ENCODE results near the gene ADARB1.

DNA sequence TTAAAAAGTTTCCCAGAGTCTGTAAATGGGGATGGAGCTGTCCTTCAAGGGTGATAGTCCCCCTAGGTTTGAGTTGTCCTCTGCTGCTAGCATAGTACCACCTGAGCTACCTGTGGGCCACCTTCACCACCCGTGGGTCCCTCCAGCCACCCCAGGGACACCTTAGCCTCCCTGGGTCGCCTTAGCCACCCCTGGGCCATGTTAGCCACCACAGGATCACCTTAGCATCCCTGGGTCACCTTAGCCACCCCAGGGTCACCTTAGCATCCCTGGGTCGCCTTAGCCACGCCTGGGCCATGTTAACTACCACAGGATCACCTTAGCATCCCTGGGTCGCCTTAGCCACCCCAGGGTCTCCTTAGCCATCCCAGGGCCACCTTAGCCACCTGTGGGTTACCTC, 67.1 kb downstream of the ADARB1 start:
- TF ChIP-seq, protein P1, sequence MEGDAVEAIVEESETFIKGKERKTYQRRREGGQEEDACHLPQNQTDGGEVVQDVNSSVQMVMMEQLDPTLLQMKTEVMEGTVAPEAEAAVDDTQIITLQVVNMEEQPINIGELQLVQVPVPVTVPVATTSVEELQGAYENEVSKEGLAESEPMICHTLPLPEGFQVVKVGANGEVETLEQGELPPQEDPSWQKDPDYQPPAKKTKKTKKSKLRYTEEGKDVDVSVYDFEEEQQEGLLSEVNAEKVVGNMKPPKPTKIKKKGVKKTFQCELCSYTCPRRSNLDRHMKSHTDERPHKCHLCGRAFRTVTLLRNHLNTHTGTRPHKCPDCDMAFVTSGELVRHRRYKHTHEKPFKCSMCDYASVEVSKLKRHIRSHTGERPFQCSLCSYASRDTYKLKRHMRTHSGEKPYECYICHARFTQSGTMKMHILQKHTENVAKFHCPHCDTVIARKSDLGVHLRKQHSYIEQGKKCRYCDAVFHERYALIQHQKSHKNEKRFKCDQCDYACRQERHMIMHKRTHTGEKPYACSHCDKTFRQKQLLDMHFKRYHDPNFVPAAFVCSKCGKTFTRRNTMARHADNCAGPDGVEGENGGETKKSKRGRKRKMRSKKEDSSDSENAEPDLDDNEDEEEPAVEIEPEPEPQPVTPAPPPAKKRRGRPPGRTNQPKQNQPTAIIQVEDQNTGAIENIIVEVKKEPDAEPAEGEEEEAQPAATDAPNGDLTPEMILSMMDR (conservative IDR thresholded peaks at IDR 0.05; ENCODE audit: low read length) = no peak
- no peak for TF ChIP-seq EZH2phosphoT487 (IDR thresholded peaks at IDR 0.05; ENCODE audit: borderline replicate concordance, low read depth, low read length)

Data from OCI-LY7 (cell line).